Measurements from ENCODE around the gene LDLR.

LDLR gene

DNA sequence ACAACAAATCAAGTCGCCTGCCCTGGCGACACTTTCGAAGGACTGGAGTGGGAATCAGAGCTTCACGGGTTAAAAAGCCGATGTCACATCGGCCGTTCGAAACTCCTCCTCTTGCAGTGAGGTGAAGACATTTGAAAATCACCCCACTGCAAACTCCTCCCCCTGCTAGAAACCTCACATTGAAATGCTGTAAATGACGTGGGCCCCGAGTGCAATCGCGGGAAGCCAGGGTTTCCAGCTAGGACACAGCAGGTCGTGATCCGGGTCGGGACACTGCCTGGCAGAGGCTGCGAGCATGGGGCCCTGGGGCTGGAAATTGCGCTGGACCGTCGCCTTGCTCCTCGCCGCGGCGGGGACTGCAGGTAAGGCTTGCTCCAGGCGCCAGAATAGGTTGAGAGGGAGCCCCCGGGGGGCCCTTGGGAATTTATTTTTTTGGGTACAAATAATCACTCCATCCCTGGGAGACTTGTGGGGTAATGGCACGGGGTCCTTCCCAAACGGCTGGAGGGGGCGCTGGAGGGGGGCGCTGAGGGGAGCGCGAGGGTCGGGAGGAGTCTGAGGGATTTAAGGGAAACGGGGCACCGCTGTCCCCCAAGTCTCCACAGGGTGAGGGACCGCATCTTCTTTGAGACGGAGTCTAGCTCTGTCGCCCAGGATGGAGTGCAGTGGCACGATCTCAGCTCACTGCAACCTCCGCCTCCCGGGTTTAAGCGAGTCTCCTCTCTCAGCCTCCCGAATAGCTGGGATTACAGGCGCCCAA lies at the start of gene LDLR:
TSS of gene LDLR (plus strand) at position 210 of the 760 bp plus-strand sequence. CDS start at position 296, 86 bp downstream.
- peak within 1 kb of the TSS; percentile 63 for H3K27ac Mint-ChIP-seq
- H3K9me3 Mint-ChIP-seq: no peaks in the 10 kb centered on the region
- H3K4me1 Mint-ChIP-seq: peaks cover 2% of the 10 kb centered on the region
- DNase-seq (ENCODE audit: low spot score in 2 of 2) (peak in 1 of 2 donors; percentile 37), ATAC-seq (ENCODE audit: low read depth) (no peak)
- H3K4me3 Mint-ChIP-seq: peak within 1 kb of the TSS; percentile 61
- peaks cover 4% of the 10 kb centered on the region for H3K27me3 Mint-ChIP-seq
- peaks cover 2% of the 10 kb centered on the region for H3K36me3 Mint-ChIP-seq

- Mint-ChIP-seq H3K4me1 (peaks cover 5% of the 10 kb centered on the region), H3K27ac (no peak overlapping the region), H3K27me3 (peaks cover 7% of the 10 kb centered on the region), H3K9me3 (no peaks in the 10 kb centered on the region), H3K4me3 (no peak overlapping the region), H3K36me3 (peaks cover 50% of the 10 kb centered on the region)
- ATAC-seq (ENCODE audit: low read depth) (no peak), DNase-seq (ENCODE audit: low spot score in 2 of 2) (no peak)
Observed at GRCh38 chr19:11041194-11041593, 48.1 kb upstream of the LDLR start.

- H3K36me3 Mint-ChIP-seq: peaks cover 47% of the 10 kb centered on the region
- no peak overlapping the region for H3K4me3 Mint-ChIP-seq
- no peak for DNase-seq (ENCODE audit: low spot score in 2 of 2)
- ATAC-seq (ENCODE audit: low read depth): no peak
- H3K9me3 Mint-ChIP-seq: no peaks in the 10 kb centered on the region
- no peak overlapping the region for H3K27ac Mint-ChIP-seq
- peaks cover 10% of the 10 kb centered on the region for H3K4me1 Mint-ChIP-seq
- peaks cover 7% of the 10 kb centered on the region for H3K27me3 Mint-ChIP-seq
Observed at GRCh38 chr19:11041966-11042627, 47.2 kb upstream of the LDLR start.

- Mint-ChIP-seq H3K9me3 (no peaks in the 10 kb centered on the region), H3K27me3 (peaks cover 5% of the 10 kb centered on the region), H3K36me3 (peaks cover 30% of the 10 kb centered on the region), H3K4me1 (peaks cover 23% of the 10 kb centered on the region), H3K27ac (no peak overlapping the region), H3K4me3 (no peak overlapping the region)
- no peak for DNase-seq (ENCODE audit: low spot score in 2 of 2)
- no peak for ATAC-seq (ENCODE audit: low read depth)
Observed at GRCh38 chr19:11044431-11044830, 44.8 kb upstream of the LDLR start.

DNA sequence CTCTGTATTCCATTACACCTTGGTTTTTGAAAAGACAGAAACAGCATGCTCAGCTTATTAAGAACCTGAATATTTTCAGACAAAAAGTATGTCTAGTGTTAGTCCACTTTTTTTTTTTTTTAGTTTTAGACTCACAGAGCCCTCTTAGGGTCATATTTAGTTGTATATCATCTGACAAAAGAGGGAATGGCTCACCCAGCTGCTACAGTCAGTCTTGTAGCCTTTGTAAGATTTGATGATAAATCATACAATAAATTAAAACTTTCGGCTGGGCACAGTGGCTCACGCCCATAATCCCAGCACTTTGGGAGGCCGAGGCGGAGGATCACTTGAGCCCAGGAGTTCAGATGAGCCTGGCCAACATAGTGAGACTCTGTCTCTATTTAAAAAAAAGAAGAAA lies 43.7 kb upstream of the LDLR start:
- DNase-seq (ENCODE audit: low spot score in 2 of 2) (no peak), ATAC-seq (ENCODE audit: low read depth) (no peak)
- H3K9me3 Mint-ChIP-seq: no peaks in the 10 kb centered on the region
- H3K27me3 Mint-ChIP-seq: peaks cover 5% of the 10 kb centered on the region
- H3K36me3 Mint-ChIP-seq: peaks cover 30% of the 10 kb centered on the region
- H3K27ac Mint-ChIP-seq: no peak overlapping the region
- H3K4me3 Mint-ChIP-seq: peak overlapping the region; percentile 46
- H3K4me1 Mint-ChIP-seq: peaks cover 33% of the 10 kb centered on the region

DNA sequence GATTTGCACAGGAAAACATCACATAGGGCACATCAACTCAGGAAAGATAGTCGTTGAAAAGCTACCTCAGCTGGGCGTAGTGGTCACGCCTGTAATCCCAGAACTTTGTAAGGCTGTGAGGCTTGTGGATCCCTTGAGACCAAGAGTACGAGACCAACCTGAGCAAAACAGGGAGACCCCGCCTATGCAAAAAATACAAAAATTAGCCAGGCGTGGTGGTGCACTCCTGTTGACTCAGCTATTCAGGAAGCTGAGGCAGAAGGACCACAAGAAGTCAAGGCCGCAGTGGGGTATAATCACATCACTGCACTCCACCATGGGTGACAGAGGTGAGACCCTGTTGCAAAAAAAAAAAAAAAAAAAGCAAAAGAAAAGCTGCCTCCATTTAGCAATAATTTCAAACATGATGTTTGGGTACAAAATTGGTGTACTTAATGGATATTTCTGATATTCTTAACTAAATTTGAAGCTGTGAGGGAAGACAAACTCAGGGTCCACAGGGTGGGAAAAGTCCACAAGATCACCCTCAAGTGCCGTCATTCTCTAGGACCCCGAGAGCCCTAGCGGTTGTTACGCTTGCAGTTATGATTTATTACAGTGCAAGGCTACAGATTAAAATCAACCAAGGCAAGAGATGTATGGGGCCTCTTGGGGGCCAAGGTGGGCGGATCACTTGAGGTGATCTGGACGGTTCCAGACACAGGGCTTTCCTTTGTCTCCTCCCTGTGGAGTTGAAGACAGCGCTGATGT lies 42.5 kb upstream of the LDLR start:
- Mint-ChIP-seq H3K4me3 (peak overlapping the region; percentile 5), H3K27ac (no peak overlapping the region), H3K27me3 (peaks cover 1% of the 10 kb centered on the region), H3K36me3 (peaks cover 23% of the 10 kb centered on the region), H3K9me3 (no peaks in the 10 kb centered on the region), H3K4me1 (peaks cover 37% of the 10 kb centered on the region)
- peak in 1 of 2 donors; percentile 30 for DNase-seq (ENCODE audit: low spot score in 2 of 2)
- ATAC-seq (ENCODE audit: low read depth): no peak

GRCh38 chr19:11047866-11048265 lies 41.4 kb upstream of the LDLR start:
- Mint-ChIP-seq H3K27ac (no peak overlapping the region), H3K4me1 (peaks cover 47% of the 10 kb centered on the region)

DNA sequence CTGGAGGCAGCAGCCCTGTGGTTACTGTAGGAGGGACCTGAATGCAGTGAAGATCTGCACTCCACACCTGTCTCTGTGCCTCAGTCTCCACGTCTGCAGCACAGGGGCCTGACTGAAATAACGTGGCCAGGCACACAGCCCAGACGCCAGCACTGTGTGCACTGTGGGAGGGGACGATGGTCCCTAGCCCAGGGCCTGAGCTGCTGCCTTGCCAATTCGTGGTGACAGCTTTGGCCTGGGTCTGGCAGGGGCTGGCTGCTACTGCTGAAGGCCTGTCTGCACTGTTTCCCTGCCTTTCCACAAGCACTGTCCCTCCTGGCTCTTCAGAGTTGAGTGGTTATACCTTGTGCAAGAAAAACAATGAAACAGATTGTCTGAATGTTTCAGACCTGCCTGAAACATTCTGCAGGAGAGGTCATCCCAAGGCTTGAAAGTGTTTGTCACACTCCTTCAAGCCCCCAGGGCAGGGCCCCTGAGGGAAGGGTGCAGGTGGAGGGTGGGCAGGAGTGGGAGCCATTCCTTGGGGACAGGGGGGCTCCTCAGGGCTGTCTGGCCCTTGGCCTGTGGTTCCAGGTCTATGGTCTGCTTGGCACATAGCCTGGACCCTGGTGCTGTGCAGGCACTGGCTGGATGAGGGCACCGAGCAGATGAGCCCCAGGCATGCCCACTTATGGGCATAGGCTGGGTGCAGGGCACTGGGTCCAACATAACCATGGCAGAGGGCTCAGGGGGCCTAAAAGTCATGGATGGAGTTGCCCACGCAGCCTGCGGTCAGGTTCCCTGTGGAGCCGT lies 38.7 kb upstream of the LDLR start:
- no peaks in the 10 kb centered on the region for H3K9me3 Mint-ChIP-seq
- DNase-seq (ENCODE audit: low spot score in 2 of 2) (peak in 1 of 2 donors; percentile 36), ATAC-seq (ENCODE audit: low read depth) (no peak)
- H3K36me3 Mint-ChIP-seq: peaks cover 6% of the 10 kb centered on the region
- peaks cover 50% of the 10 kb centered on the region for H3K4me1 Mint-ChIP-seq
- peaks cover 1% of the 10 kb centered on the region for H3K27me3 Mint-ChIP-seq
- H3K4me3 Mint-ChIP-seq: no peak overlapping the region
- H3K27ac Mint-ChIP-seq: no peak overlapping the region

More at GRCh38 chr19:11047866-11048265, 41.4 kb upstream of the LDLR start:
- DNase-seq (ENCODE audit: low spot score in 2 of 2) (no peak), ATAC-seq (ENCODE audit: low read depth) (no peak)
- H3K27me3 Mint-ChIP-seq: peaks cover 1% of the 10 kb centered on the region
- H3K9me3 Mint-ChIP-seq: no peaks in the 10 kb centered on the region
- H3K36me3 Mint-ChIP-seq: peaks cover 15% of the 10 kb centered on the region
- no peak overlapping the region for H3K4me3 Mint-ChIP-seq

- Mint-ChIP-seq H3K27ac (no peak overlapping the region), H3K36me3 (peaks cover 16% of the 10 kb centered on the region), H3K4me1 (peaks cover 33% of the 10 kb centered on the region), H3K9me3 (no peaks in the 10 kb centered on the region), H3K4me3 (no peak overlapping the region), H3K27me3 (no peaks in the 10 kb centered on the region)
- ATAC-seq (ENCODE audit: low read depth): no peak
- DNase-seq (ENCODE audit: low spot score in 2 of 2): no peak
Observed at GRCh38 chr19:11053817-11054195, 35.5 kb upstream of the LDLR start.

DNA sequence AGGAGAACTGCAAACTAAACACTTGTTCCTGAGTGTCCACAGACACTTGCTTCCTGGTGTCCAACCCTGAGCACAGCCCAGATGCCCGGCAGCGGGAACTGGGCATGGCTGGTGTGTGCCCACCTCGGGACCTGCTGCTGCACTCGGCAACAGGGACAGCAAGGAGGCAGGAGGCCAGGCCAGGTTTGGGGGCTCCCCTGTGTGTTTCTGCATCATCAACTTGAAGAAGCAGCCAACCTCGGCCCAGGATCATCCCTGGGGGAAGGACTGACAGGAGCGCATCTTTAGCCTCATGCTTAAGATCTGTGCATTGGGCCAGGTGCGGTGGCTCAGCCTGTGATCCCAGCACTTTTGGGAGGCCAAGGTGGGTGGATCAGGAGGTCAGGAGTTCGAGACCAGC lies 35.1 kb upstream of the LDLR start:
- peaks cover 29% of the 10 kb centered on the region for H3K4me1 Mint-ChIP-seq
- H3K27ac Mint-ChIP-seq: no peak overlapping the region
- H3K36me3 Mint-ChIP-seq: peaks cover 17% of the 10 kb centered on the region
- DNase-seq (ENCODE audit: low spot score in 2 of 2): no peak
- no peaks in the 10 kb centered on the region for H3K9me3 Mint-ChIP-seq
- H3K4me3 Mint-ChIP-seq: no peak overlapping the region
- ATAC-seq (ENCODE audit: low read depth): no peak
- no peaks in the 10 kb centered on the region for H3K27me3 Mint-ChIP-seq

DNA sequence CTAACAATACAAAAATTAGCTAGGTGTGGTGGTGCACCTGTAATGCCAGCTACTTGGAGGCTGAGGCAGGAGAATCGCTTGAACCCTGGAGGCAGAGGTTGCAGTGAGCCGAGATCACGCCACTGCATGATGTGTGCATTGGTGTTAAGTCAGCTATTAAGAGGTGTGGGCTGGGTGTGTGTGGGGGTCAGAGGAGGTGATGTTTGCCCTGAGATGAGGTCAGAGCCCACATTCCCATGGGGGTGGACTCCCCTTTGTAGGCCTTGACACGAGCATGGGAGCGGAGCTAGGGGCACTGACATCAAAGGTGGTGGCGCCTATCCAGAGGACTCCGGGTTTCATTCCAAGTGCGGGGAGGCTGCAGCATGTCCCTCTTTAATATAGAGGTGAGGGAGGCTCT lies 34.6 kb upstream of the LDLR start:
- DNase-seq (ENCODE audit: low spot score in 2 of 2) (no peak), ATAC-seq (ENCODE audit: low read depth) (no peak)
- no peak overlapping the region for H3K27ac Mint-ChIP-seq
- no peak overlapping the region for H3K4me3 Mint-ChIP-seq
- H3K27me3 Mint-ChIP-seq: no peaks in the 10 kb centered on the region
- H3K9me3 Mint-ChIP-seq: no peaks in the 10 kb centered on the region
- H3K36me3 Mint-ChIP-seq: peaks cover 20% of the 10 kb centered on the region
- H3K4me1 Mint-ChIP-seq: peaks cover 25% of the 10 kb centered on the region

- Mint-ChIP-seq H3K27ac (no peak overlapping the region), H3K36me3 (peaks cover 31% of the 10 kb centered on the region), H3K27me3 (no peaks in the 10 kb centered on the region), H3K4me1 (peaks cover 3% of the 10 kb centered on the region), H3K4me3 (no peak overlapping the region), H3K9me3 (no peaks in the 10 kb centered on the region)
- no peak for DNase-seq (ENCODE audit: low spot score in 2 of 2)
- ATAC-seq (ENCODE audit: low read depth): no peak
Observed at GRCh38 chr19:11058246-11059030, 30.8 kb upstream of the LDLR start.

Data from memory B cell (primary cell).